GM12878 (cell line): ENCODE measurements around the gene EML3. TPM values are rescaled to one million over a fixed set of nuclear protein-coding genes. Genes with fewer than 3 reads are reported as not detected.

Experiments used
- ATAC-seq: fragments of 200-7000 bp; cut with Tn5 transposase; 3 replicates; pipeline ENCODE4 v1.9.1; 2020; ENCODE audit warnings: mild to moderate bottlenecking, moderate library complexity
- BruUV-seq: library from RNA; stranded (reverse); fragments of 400-500 nt; replicated peaks from 2 replicates; lab custom pipeline; 2021; lab: Mats Ljungman, UMichigan
- CTCF ChIA-PET: fragments of 300-600 bp; sonication (Branson Sonifier 250); formaldehyde crosslinking; extraction: SDS; loops from one replicate; lab custom pipeline; 2021; ENCODE audit warnings: inconsistent platforms; lab: Yijun Ruan, JAX
- POLR2A ChIA-PET: fragments of 350-600 bp; formaldehyde crosslinking; extraction: SDS; loops from one replicate; lab custom pipeline; 2021; ENCODE audit warnings: inconsistent platforms; lab: Charles Lee
- RAD21 ChIA-PET: fragments of 300-600 bp; sonication (Branson Sonifier 250); formaldehyde crosslinking; loops from one replicate; lab custom pipeline; 2023; ENCODE audit warnings: antibody characterized with exemption; ENCODE audit not compliant: unreplicated experiment; lab: Charles Lee
- SMC1A ChIA-PET: fragments of 300-600 bp; sonication (Branson Sonifier 250); formaldehyde crosslinking; loops from one replicate; lab custom pipeline; 2023; ENCODE audit not compliant: unreplicated experiment, uncharacterized antibody; lab: Charles Lee
- DNase-seq: peaks from one replicate; pipeline ENCODE4 v3.0.0-alpha.2; 2011; ENCODE audit warnings: low read depth, low spot score
- FAIRE-seq: peaks from 3 replicates; lab custom pipeline; 2011; peaks lifted over from hg19 to GRCh38; lab: Jason Lieb, UNC
- H2AFZ ChIP-seq: 2 replicates; pipeline ENCODE4 v1.6.0; 2011; ENCODE audit warnings: low read depth, low read length, control low read depth; ENCODE audit not compliant: control insufficient read depth
- H3K27ac ChIP-seq: 2 replicates; pipeline ENCODE4 v1.5.1; 2011; ENCODE audit warnings: control low read depth; ENCODE audit not compliant: control insufficient read depth, insufficient read depth
- H3K27me3 ChIP-seq, 2 experiments: replicated peaks in 1 of 2; 2 replicates each; pipeline versions ENCODE4 v1.6.0 to v1.6.1; 2011; ENCODE audit warnings: low read length in 1 of 2; ENCODE audit not compliant: control insufficient read depth in 2 of 2, insufficient read depth in 2 of 2
- H3K36me3 ChIP-seq, 2 experiments: 2 replicates each; pipeline ENCODE4 v1.5.1; 2011; ENCODE audit warnings: low read length in 1 of 2; ENCODE audit not compliant: control insufficient read depth in 2 of 2, insufficient read depth in 2 of 2
- H3K4me1 ChIP-seq: 2 replicates; pipeline ENCODE4 v1.6.1; 2011; ENCODE audit warnings: mild to moderate bottlenecking, low read length, moderate library complexity, mixed read lengths; ENCODE audit not compliant: control insufficient read depth, insufficient read depth
- H3K4me2 ChIP-seq: 2 replicates; pipeline ENCODE4 v1.6.0; 2011; ENCODE audit warnings: control low read depth; ENCODE audit not compliant: control insufficient read depth, insufficient read depth
- H3K4me3 ChIP-seq: fragments of 200-600 bp; sonication (generic); 2 replicates; pipeline ENCODE4 v1.5.1; 2016
- H3K79me2 ChIP-seq: 2 replicates; pipeline ENCODE4 v1.6.0; 2011; ENCODE audit warnings: low read length; ENCODE audit not compliant: control insufficient read depth, insufficient read depth
- H3K9ac ChIP-seq: 2 replicates; pipeline ENCODE4 v1.8.0; 2011; ENCODE audit warnings: low read length, control low read depth, mixed read lengths; ENCODE audit not compliant: control insufficient read depth, insufficient read depth
- H3K9me3 ChIP-seq: replicated peaks from 3 replicates; pipeline ENCODE4 v1.5.1; 2011; ENCODE audit warnings: mild to moderate bottlenecking, low read length; ENCODE audit not compliant: control insufficient read depth, insufficient read depth
- H4K20me1 ChIP-seq: 2 replicates; pipeline ENCODE4 v1.6.0; 2011; ENCODE audit not compliant: control insufficient read depth, insufficient read depth
- ATF3 ChIP-seq: IDR thresholded peaks from 2 replicates; pipeline ENCODE4 v1.6.1; 2011; ENCODE audit warnings: low read depth, mild to moderate bottlenecking, low read length, moderate library complexity, borderline replicate concordance; ENCODE audit errors: extremely low read depth
- CBFB ChIP-seq: IDR thresholded peaks from 2 replicates; pipeline ENCODE4 v1.6.1; 2016; ENCODE audit warnings: antibody characterized with exemption, low read depth
- CEBPZ ChIP-seq: fragments of 150-350 bp; IDR thresholded peaks from 2 replicates; pipeline ENCODE4 v1.6.1; 2016; ENCODE audit warnings: low read depth, low read length
- CTCF ChIP-seq, 3 experiments: IDR thresholded peaks in 2 of 3; conservative IDR thresholded peaks in 1 of 3; 2 replicates each; pipeline ENCODE4 v1.5.1; 2011; ENCODE audit warnings: low read depth in 3 of 3, low read length in 3 of 3, mild to moderate bottlenecking in 3 of 3, control low read depth in 2 of 3, moderate library complexity in 2 of 3, inconsistent platforms in 1 of 3, mixed read lengths in 1 of 3; ENCODE audit not compliant: control insufficient read depth in 2 of 3, insufficient read depth in 1 of 3; ENCODE audit errors: extremely low read depth in 1 of 3
- LARP7 ChIP-seq: fragments of 450-650 bp; IDR thresholded peaks from 2 replicates; pipeline ENCODE4 v1.6.1; 2017; ENCODE audit warnings: mild to moderate bottlenecking
- NRF1 ChIP-seq: conservative IDR thresholded peaks from 2 replicates; pipeline ENCODE4 v1.6.1; 2011; ENCODE audit warnings: mild to moderate bottlenecking, low read depth, low read length, improper control_type of control experiment
- RCOR1 ChIP-seq: conservative IDR thresholded peaks from 2 replicates; pipeline ENCODE4 v1.6.1; 2012; ENCODE audit warnings: low read depth, low read length, improper control_type of control experiment
- WGBS: methylation state at CpG from one replicate; pipeline ENCODE4 v1.1.6; 2016; ENCODE audit warnings: low lambda C conversion rate; ENCODE audit not compliant: insufficient replicate concordance, insufficient coverage; ENCODE audit errors: missing lambda C conversion rate; 5-methylcytosine and 5-hydroxymethylcytosine counted together
- in situ Hi-C: fragments of 300-500 bp; cut with MboI; formaldehyde crosslinking; loops from 9 replicates; pipeline ENCODE4 v1.14.3; 2018; ENCODE audit warnings: mixed read lengths
- intact Hi-C: fragments of 100-400 bp; cut with micrococcal nuclease; formaldehyde crosslinking; loops from one replicate; pipeline ENCODE4 v1.14.2; 2022; ENCODE audit not compliant: unreplicated experiment
- polyA plus RNA-seq, 11 experiments: library from polyadenylated mRNA; depleted of rRNA in 4 of 11; unstranded in 6 of 11; stranded (reverse) in 5 of 11; fragments of >200 nt; fragmentation: Nextera tagmentation in 4 of 11; fragmentation: Illumina TruSeq in 1 of 11; extraction: Ambion mirVana in 4 of 11; extraction: Trizol in 1 of 11; gene quantifications; 1 replicate in 1 of 11; 2 replicates in 10 of 11; pipeline versions ENCODE4 v1.2.1 to v1.2.3, GENCODE V29; 2011 to 2016; ENCODE audit warnings: inconsistent platforms in 2 of 11, missing spikeins in 2 of 11, low read depth in 1 of 11
- total RNA-seq, 4 experiments: library from RNA; depleted of rRNA in 3 of 4; stranded (reverse); fragments of >200 nt in 3 of 4; fragmentation: Illumina TruSeq in 1 of 4; extraction: Trizol in 1 of 4; gene quantifications; 2 replicates each; pipeline versions ENCODE4 v1.2.1 to v1.2.3, GENCODE V29; 2013 to 2021

The EML3 gene
- total and polyA plus RNA-seq, 10 of the 15 experiments (the other 5 are each of a cell fraction or from before 2014, with no cell fraction given), result 0.58 to 82.5 (median 24.8) TPM

GRCh38 chr11:62648967-62649364, 36.4 kb upstream of the EML3 start:
- no TSS peak for BruUV-seq

More at GRCh38 chr11:62648967-62649364, 36.4 kb upstream of the EML3 start:
- WGBS, result over 99% methylated on average over 11 of the region's 11 CpGs
- ChIA-PET SMC1A (interaction anchor here (1.4 kb wide), 1 partner anchor 50 kb away, joined by 4 read pairs; no protein-coding TSS in a partner anchor), RAD21 (no interaction called here), POLR2A (interaction anchor here (0.5 to 14.6 kb wide), 6 partner anchors 21 to 224 kb away, joined by 3 to 295 read pairs (median 5); partner anchors contain the start of genes B3GAT3, C11orf98, CSKMT and LBHD1), CTCF (interaction anchor here (1.0 to 1.7 kb wide), 2 partner anchors 38 to 45 kb away, joined by 4 to 5 read pairs; no protein-coding TSS in a partner anchor)
- H3K9me3 ChIP-seq, result no peaks in the 10 kb centered on the region
- H4K20me1 ChIP-seq, result no peaks in the 10 kb centered on the region; the same call in 1 of the 2 replicates
- peaks cover 47% of the 10 kb centered on the region for H3K79me2 ChIP-seq
- no peak for FAIRE-seq
- no peak overlapping the region for H2AFZ ChIP-seq
- H3K36me3 ChIP-seq, result peaks cover 5 to 13% of the 10 kb centered on the region in 2 experiments; a peak in 3 of 4 replicates
- no peak for ATAC-seq
- no peak for DNase-seq
- no peak overlapping the region for H3K4me2 ChIP-seq
- peaks cover 4% of the 10 kb centered on the region for H3K4me1 ChIP-seq
- no peaks in the 10 kb centered on the region for H3K27me3 ChIP-seq
- TF ChIP-seq NRF1 (no peak), LARP7 (no peak), CEBPZ (no peak), RCOR1 (no peak), ATF3 (no peak), CTCF (IDR thresholded peaks at IDR 0.05 in 2 of 3, conservative IDR thresholded peaks at IDR 0.05 in 1 of 3; ENCODE audit: control insufficient read depth in 2 of 3, extremely low read depth in 1 of 3, insufficient read depth in 1 of 3, low read depth in 3 of 3, low read length in 3 of 3) (no peak), CBFB (no peak)
- no peak overlapping the region for H3K27ac ChIP-seq
- in situ Hi-C loops (no loop called here), intact Hi-C loops (no loop called here)
- no peak overlapping the region for H3K9ac ChIP-seq
- H3K4me3 ChIP-seq, result no peak overlapping the region
